Measurements from ENCODE around the gene B2M. TPM values are rescaled to one million over a fixed set of nuclear protein-coding genes. Genes with fewer than 3 reads are reported as not detected.

The B2M gene
- 196 and 199 TPM in 2 replicates for polyA plus RNA-seq (2013)

- H3K18ac ChIP-seq (ENCODE audit: low read length), result peak within 1 kb of the TSS; percentile 67
Observed at GRCh38 chr15:44711096-44711742, at the start of gene B2M, which contains the start of gene PATL2. Gene B2M (plus strand): TSS chr15:44711517. CDS start chr15:44711547, 30 bp downstream. Gene PATL2 (minus strand): TSS chr15:44711323. CDS start chr15:44676490, 34,833 bp downstream.

GRCh38 chr15:44661576-44661975, 49.7 kb upstream of the B2M start:
- Histone ChIP-seq H3K4me1 (ENCODE audit: control insufficient read depth in 1 of 2, insufficient read depth in 2 of 2, low read length in 2 of 2) (peaks cover 2 to 5% of the 10 kb centered on the region in 2 experiments), H2BK12ac (ENCODE audit: low read length) (no peak overlapping the region), H3K4me3 (ENCODE audit: low read depth, low read length) (no peak overlapping the region), H3K23ac (ENCODE audit: low read length) (no peak overlapping the region), H4K8ac (ENCODE audit: low read depth, low read length) (no peak overlapping the region), H3K79me1 (ENCODE audit: low read length) (peaks cover 5% of the 10 kb centered on the region), H2AK5ac (ENCODE audit: low read length) (no peak overlapping the region), H3K27ac (ENCODE audit: low read depth, low read length) (no peak overlapping the region), H2AFZ (ENCODE audit: insufficient read depth, low read length, poor library complexity) (no peak overlapping the region), H3K27me3 (ENCODE audit: insufficient read depth, low read length) (no peaks in the 10 kb centered on the region), H2BK5ac (ENCODE audit: low read depth, low read length, poor library complexity) (no peak overlapping the region), H3K9ac (ENCODE audit: low read length) (no peak overlapping the region), H3K9me3 (ENCODE audit: insufficient read depth, low read depth, low read length) (no peaks in the 10 kb centered on the region), H4K91ac (ENCODE audit: low read depth, low read length) (no peak overlapping the region), H3K14ac (ENCODE audit: low read length) (no peak overlapping the region), H3K4ac (ENCODE audit: low read depth, low read length) (no peak overlapping the region), H3K4me2 (ENCODE audit: low read length) (no peak overlapping the region), H2BK120ac (ENCODE audit: insufficient read depth, low read length, poor library complexity) (no peak overlapping the region), H3K79me2 (ENCODE audit: control insufficient read depth, insufficient read depth, low read length, poor library complexity) (peaks cover 5% of the 10 kb centered on the region), H4K12ac (ENCODE audit: low read depth, low read length) (no peak overlapping the region), H3K18ac (ENCODE audit: low read length) (no peak overlapping the region), H3K36me3 (ENCODE audit: control insufficient read depth in 1 of 2, insufficient read depth in 2 of 2, low read length in 2 of 2) (peaks cover 2 to 3% of the 10 kb centered on the region in 2 experiments)
- no peak for DNase-seq

More at GRCh38 chr15:44711096-44711742, at the start of gene B2M, which contains the start of gene PATL2:
- Histone ChIP-seq H4K91ac (ENCODE audit: low read depth, low read length) (peak within 1 kb of the TSS; percentile 3), H2AK5ac (ENCODE audit: low read length) (no peak within 1 kb of the TSS), H3K14ac (ENCODE audit: low read length) (peak within 1 kb of the TSS; percentile 54), H3K4ac (ENCODE audit: low read depth, low read length) (peak within 1 kb of the TSS; percentile 20), H3K4me3 (ENCODE audit: low read depth, low read length) (peak within 1 kb of the TSS; percentile 73), H2BK5ac (ENCODE audit: low read depth, low read length, poor library complexity) (peak within 1 kb of the TSS; percentile 47), H2BK120ac (ENCODE audit: insufficient read depth, low read length, poor library complexity) (peak within 1 kb of the TSS; percentile 2), H3K9me3 (ENCODE audit: insufficient read depth, low read depth, low read length) (peaks cover 1% of the 10 kb centered on the region), H3K4me2 (ENCODE audit: low read length) (peak within 1 kb of the TSS; percentile 73), H3K9ac (ENCODE audit: low read length) (peak within 1 kb of the TSS; percentile 53), H3K27ac (ENCODE audit: low read depth, low read length) (peak within 1 kb of the TSS; percentile 49), H3K79me2 (ENCODE audit: control insufficient read depth, insufficient read depth, low read length, poor library complexity) (peaks cover 3% of the 10 kb centered on the region), H3K23ac (ENCODE audit: low read length) (no peak within 1 kb of the TSS), H3K4me1 (ENCODE audit: control insufficient read depth in 1 of 2, insufficient read depth in 2 of 2, low read length in 2 of 2) (peaks cover 13 to 14% of the 10 kb centered on the region in 2 experiments), H4K12ac (ENCODE audit: low read depth, low read length) (no peak within 1 kb of the TSS), H3K79me1 (ENCODE audit: low read length) (peaks cover 6% of the 10 kb centered on the region), H2BK12ac (ENCODE audit: low read length) (peak within 1 kb of the TSS; percentile 47), H3K27me3 (ENCODE audit: insufficient read depth, low read length) (no peaks in the 10 kb centered on the region), H3K36me3 (ENCODE audit: control insufficient read depth in 1 of 2, insufficient read depth in 2 of 2, low read length in 2 of 2) (peaks cover 0 to 4% of the 10 kb centered on the region in 2 experiments), H2AFZ (ENCODE audit: insufficient read depth, low read length, poor library complexity) (peak within 1 kb of the TSS; percentile 12), H4K8ac (ENCODE audit: low read depth, low read length) (peak within 1 kb of the TSS; percentile 56)
- WGBS (ENCODE audit: extremely low coverage, insufficient coverage, insufficient read length), result no CpG with 5 or more reads among the region's 37 CpGs
- peak; percentile 97 to 99 for DNase-seq

GRCh38 chr15:44662478-44663409, 48.6 kb upstream of the B2M start:
- H3K14ac ChIP-seq (ENCODE audit: low read length), result peak overlapping the region; percentile 93
- H4K91ac ChIP-seq (ENCODE audit: low read depth, low read length), result peak overlapping the region; percentile 78
- H2BK12ac ChIP-seq (ENCODE audit: low read length), result no peak overlapping the region
- H2AFZ ChIP-seq (ENCODE audit: insufficient read depth, low read length, poor library complexity), result peak overlapping the region; percentile 82
- peak overlapping the region; percentile 98 for H4K8ac ChIP-seq (ENCODE audit: low read depth, low read length)
- peak overlapping the region; percentile 80 for H3K18ac ChIP-seq (ENCODE audit: low read length)
- peak overlapping the region; percentile 94 for H3K9ac ChIP-seq (ENCODE audit: low read length)
- WGBS (ENCODE audit: extremely low coverage, insufficient coverage, insufficient read length), result no CpG with 5 or more reads among the region's 34 CpGs
- peaks cover 5% of the 10 kb centered on the region for H3K79me2 ChIP-seq (ENCODE audit: control insufficient read depth, insufficient read depth, low read length, poor library complexity)
- H2BK120ac ChIP-seq (ENCODE audit: insufficient read depth, low read length, poor library complexity), result peak overlapping the region; percentile 65
- peak overlapping the region; percentile 64 for H3K4ac ChIP-seq (ENCODE audit: low read depth, low read length)
- H2AK5ac ChIP-seq (ENCODE audit: low read length), result no peak overlapping the region
- no peaks in the 10 kb centered on the region for H3K9me3 ChIP-seq (ENCODE audit: insufficient read depth, low read depth, low read length)
- H3K79me1 ChIP-seq (ENCODE audit: low read length), result peaks cover 5% of the 10 kb centered on the region
- H4K12ac ChIP-seq (ENCODE audit: low read depth, low read length), result peak overlapping the region; percentile 91
- peak overlapping the region; percentile 93 for H3K4me3 ChIP-seq (ENCODE audit: low read depth, low read length)
- peaks cover 2 to 5% of the 10 kb centered on the region in 2 experiments for H3K4me1 ChIP-seq (ENCODE audit: control insufficient read depth in 1 of 2, insufficient read depth in 2 of 2, low read length in 2 of 2)
- no peaks in the 10 kb centered on the region for H3K27me3 ChIP-seq (ENCODE audit: insufficient read depth, low read length)
- H3K23ac ChIP-seq (ENCODE audit: low read length), result no peak overlapping the region
- H3K36me3 ChIP-seq (ENCODE audit: control insufficient read depth in 1 of 2, insufficient read depth in 2 of 2, low read length in 2 of 2), result peaks cover 1 to 2% of the 10 kb centered on the region in 2 experiments
- H2BK5ac ChIP-seq (ENCODE audit: low read depth, low read length, poor library complexity), result peak overlapping the region; percentile 39
- H3K27ac ChIP-seq (ENCODE audit: low read depth, low read length), result peak overlapping the region; percentile 61
- peak overlapping the region; percentile 86 for H3K4me2 ChIP-seq (ENCODE audit: low read length)
- DNase-seq, result peak; percentile 56 to 75
